Cardiac fibroblast (primary cell): Measurements from ENCODE around the gene CD300LD.

Source experiments
- DNase-seq, 2 donors: peaks; one replicate each; pipeline versions ENCODE4 v3.0.0 to v3.0.0-alpha.2; 2010; ENCODE audit warnings: low read depth in 2 of 2
- H3K4me3 ChIP-seq, 2 donors: replicated peaks in 1 of 2; 1 replicate in 1 of 2; 2 replicates in 1 of 2; pipeline ENCODE4 v1.5.1; 2011; ENCODE audit warnings: low read depth in 2 of 2, low read length in 2 of 2, mild to moderate bottlenecking in 2 of 2, moderate library complexity in 1 of 2
- TF ChIP-seq, protein P1 (sequence below): IDR thresholded peaks from one replicate; pipeline ENCODE4 v1.5.1; 2011; ENCODE audit warnings: low read depth, mild to moderate bottlenecking, low read length, inconsistent platforms

CD300LD gene

DNA sequence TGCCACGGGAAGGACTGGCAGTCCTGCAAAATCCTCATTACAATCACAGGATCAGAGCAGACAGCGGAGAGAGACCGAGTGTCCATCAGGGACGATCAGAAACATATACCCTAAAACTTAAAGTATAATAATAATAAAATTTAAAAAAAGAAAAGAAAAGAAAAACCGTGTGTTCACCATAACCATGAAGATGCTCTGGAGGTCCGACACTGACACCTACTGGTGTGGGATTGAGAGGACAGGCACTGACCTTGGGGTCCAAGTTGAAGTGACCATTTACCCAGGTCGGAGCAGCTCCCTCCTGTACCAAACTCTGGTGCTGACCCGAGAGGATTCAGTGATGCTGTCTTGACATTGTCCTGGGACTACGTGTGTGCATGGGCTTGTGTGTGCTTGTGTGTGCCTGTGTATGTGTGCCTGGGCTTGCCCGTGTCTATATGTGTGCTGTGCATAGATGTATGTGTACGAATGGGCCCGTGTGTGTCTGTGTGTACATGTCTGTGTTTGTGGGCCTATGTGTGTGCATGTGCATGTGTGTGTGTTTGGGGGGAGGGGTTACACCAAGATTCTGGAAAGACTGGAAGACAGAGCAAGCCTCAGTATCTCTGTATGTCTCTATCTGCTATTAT, 10.0 kb upstream of the CD300LD start:
- peak; percentile 43 to 57 for DNase-seq
- no peak overlapping the region for H3K4me3 ChIP-seq
- TF ChIP-seq, protein P1, sequence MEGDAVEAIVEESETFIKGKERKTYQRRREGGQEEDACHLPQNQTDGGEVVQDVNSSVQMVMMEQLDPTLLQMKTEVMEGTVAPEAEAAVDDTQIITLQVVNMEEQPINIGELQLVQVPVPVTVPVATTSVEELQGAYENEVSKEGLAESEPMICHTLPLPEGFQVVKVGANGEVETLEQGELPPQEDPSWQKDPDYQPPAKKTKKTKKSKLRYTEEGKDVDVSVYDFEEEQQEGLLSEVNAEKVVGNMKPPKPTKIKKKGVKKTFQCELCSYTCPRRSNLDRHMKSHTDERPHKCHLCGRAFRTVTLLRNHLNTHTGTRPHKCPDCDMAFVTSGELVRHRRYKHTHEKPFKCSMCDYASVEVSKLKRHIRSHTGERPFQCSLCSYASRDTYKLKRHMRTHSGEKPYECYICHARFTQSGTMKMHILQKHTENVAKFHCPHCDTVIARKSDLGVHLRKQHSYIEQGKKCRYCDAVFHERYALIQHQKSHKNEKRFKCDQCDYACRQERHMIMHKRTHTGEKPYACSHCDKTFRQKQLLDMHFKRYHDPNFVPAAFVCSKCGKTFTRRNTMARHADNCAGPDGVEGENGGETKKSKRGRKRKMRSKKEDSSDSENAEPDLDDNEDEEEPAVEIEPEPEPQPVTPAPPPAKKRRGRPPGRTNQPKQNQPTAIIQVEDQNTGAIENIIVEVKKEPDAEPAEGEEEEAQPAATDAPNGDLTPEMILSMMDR: peak; percentile 54

DNA sequence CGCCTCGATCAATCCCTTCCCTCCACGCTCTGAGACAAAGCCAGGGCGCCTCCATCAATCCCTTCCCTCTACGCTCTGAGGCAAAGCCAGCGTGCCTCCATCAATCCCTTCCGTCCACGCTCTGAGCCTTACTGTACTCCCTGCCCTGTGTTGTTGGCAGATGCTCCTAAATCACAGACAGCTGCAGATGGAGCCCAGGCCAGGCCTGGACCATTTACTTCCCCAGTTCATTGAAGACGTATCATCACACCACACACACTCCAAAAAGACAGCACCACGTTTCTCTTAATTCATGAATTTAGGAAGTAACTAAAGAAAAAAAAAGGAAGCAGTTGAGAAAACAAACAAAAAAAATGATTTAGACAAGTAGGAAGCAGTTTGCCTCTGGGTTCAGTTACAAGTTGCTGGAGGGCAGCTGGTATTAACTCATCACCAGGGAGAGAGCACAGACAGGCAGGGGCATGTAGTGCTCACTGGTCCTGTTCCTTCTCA, 7.4 kb upstream of the CD300LD start:
- TF ChIP-seq, protein P1: no peak
- no peak overlapping the region for H3K4me3 ChIP-seq
- no peak for DNase-seq

DNA sequence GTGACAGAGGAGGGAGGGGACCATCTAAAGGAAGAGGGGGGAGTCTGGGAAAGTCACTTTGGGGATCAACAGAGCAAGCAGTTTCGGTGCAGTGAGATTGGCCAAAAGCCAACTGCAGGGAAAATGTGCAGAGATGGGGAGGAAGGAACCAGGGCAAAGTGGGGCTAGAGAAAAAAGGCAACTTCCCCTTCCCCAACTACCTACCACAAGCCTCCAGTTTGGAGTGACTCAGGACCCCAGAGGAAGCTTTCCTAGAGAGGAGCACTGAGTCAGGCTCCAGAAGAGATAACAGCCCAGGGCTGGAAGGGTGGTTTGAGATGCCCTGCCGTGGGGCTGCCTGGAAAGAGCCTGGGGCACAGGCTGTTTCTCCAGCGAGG, 6.9 kb upstream of the CD300LD start:
- H3K4me3 ChIP-seq: no peak overlapping the region
- TF ChIP-seq, protein P1: no peak
- DNase-seq: no peak

DNA sequence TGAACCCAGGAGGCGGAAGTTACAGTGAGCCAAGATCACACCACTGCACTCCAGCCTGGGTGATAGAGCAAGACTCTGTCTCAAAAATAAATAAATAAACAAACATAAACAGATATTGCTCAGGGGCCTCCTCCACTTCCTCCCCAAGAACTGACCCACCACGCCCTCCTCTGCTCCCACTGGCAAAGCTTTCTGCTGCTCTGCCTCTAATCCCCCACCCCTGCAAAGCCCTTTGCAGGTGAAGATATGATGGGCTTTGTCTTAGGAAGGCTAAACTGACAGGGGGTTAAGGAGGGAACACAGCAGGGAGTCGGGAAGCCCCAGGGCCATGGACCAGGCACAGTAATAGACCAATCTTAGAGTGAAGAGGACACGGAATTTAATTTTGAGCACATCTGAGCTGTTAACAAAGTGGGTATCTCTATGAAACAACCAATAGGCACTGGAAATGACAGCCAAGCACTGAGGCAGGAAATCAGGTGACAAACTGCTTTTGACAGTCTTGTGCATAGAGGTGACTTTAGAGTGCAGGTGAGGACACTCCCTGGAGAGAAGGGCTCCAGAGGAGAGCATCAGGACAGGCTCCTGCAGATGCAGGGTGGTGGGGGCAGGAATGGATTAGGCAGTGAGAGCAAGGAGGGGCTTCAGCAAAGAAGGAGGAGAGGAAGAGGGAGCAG, 6.4 kb upstream of the CD300LD start:
- H3K4me3 ChIP-seq: no peak overlapping the region
- no peak for DNase-seq
- TF ChIP-seq, protein P1: no peak

DNA sequence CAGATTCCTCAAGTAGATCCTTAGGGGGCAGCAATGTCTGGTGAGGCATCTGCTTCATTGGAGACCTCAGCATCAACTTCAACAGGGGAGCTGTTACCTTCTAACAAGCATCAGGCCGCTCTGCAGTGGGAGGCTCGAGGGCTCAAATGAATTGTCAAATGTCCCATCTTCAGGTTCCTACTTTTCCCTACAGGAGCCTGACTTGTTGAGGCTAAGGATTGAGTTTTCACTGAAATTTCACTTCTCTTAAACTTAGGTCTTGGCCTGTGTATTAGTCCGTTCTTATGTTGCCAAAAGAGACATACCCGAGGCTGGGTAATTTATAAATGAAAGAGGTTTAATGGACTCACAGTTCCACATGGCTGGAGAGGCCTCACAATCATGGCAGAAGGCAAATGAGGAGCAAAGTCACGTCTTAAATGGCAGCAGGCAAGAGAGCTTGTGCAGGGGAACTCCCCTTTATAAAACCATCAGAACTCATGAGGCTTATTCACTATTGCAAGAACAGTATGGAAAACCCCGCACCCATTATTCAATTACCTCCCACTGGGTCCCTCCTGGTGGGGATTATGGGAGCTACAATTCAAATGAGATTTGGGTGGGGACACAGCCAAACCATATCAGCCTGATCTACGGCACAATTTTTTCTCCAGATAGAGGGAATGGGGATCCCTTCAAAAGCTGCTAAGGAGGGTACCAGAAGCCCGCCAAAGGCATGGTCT, 5.1 kb upstream of the CD300LD start:
- H3K4me3 ChIP-seq: no peak overlapping the region
- DNase-seq: no peak

DNA sequence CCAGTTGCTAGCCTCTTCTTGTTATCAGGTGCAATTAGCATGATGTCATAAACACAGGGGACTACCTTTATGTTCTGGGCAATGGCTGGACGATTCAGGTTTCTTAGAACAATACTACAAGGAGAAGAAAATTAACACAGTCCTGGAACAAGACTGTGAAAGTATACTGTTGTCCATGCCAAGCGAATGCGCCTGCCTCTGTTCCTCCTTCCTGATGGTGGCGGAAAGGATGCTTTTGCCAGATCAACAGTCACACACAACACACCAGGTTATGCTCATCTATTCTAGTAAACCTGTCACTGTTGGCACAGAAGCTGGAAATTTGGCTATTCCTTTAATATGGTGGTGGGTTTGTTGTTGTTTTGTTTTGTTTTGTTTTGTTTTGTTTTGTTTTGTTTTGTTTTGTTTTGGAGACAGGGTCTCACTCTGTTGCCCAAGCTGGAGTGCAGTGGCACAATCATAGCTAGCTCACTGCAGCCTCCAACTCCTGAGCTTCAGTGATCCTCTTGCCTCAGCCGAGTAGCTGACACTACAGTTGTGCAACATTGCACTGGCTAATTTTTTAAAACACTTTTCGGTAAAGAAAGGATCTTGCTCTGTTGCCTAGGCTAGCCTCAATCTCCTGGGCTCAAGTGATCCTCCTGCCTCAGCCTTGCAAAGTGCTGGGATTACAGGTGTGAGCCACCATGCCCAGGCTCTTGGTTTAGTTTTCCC, 3.1 kb upstream of the CD300LD start:
- no peak for DNase-seq
- no peak overlapping the region for H3K4me3 ChIP-seq
- TF ChIP-seq, protein P1: no peak

More for the DNA sequence above, 5.1 kb upstream of the CD300LD start:
- TF ChIP-seq, protein P1: no peak
